Adrenal gland (tissue), 5 donors: ENCODE data around the gene PARP3.

Experiments
- CTCF ChIP-seq, 6 experiments: fragments of 450-650 bp in 4 of 6; fragments of 200-600 bp in 2 of 6; sonication (generic) in 1 of 6; IDR thresholded peaks; 1 replicate in 5 of 6; 2 replicates in 1 of 6; pipeline versions ENCODE4 v1.5.1 to v1.8.0; 2016 to 2021; ENCODE audit warnings: antibody characterized with exemption in 6 of 6, mild to moderate bottlenecking in 2 of 6, moderate library complexity in 1 of 6
- POLR2A ChIP-seq, 2 donors: fragments of 450-650 bp; IDR thresholded peaks; one replicate each; pipeline ENCODE4 v1.6.1; 2017; ENCODE audit warnings: antibody characterized with exemption in 2 of 2, mild to moderate bottlenecking in 2 of 2, moderate library complexity in 1 of 2
- donor health status: DM: no; HTN: no; CAD: no.

GRCh38 chr3:51968883-51969678, 26.9 kb downstream of the PARP3 start:
- TF ChIP-seq CTCF (IDR thresholded peaks at IDR 0.05) = no peak
- no peak for TF ChIP-seq POLR2A (IDR thresholded peaks at IDR 0.05)
